Choroid plexus epithelial cell (primary cell): ENCODE results near the gene SNX6.

Experiments used
- DNase-seq: peaks from one replicate; pipeline ENCODE4 v3.0.0-alpha.2; 2010; ENCODE audit warnings: low read depth
- H3K4me3 ChIP-seq: 2 replicates; pipeline ENCODE4 v1.5.1; 2011; ENCODE audit warnings: low read depth, mild to moderate bottlenecking, control low read depth, low read length, moderate library complexity
- TF ChIP-seq, protein P1 (sequence below): conservative IDR thresholded peaks from 2 replicates; pipeline ENCODE4 v1.5.1; 2011; ENCODE audit warnings: low read depth, mild to moderate bottlenecking, control low read depth, inconsistent platforms, low read length, moderate library complexity

Gene SNX6

DNA sequence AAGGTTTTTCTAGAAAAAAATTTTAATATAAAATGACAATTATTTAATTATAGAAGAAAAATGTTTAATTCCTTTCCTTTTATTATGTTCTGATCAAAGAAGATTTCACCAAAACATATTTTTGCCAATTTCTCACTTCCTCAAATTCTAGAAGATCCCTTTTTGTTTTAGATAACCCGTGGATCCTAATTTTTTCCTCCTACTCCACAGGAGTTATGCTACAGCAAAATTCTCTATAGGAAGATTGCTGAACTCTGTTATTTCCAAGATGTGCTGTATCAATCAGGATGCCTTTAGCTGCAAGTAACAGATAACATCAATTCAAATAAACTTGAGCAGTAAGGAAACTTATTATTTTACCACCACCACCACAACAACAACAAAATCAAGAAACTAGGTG is 3.8 kb upstream of the SNX6 start:
- TF ChIP-seq, protein P1, sequence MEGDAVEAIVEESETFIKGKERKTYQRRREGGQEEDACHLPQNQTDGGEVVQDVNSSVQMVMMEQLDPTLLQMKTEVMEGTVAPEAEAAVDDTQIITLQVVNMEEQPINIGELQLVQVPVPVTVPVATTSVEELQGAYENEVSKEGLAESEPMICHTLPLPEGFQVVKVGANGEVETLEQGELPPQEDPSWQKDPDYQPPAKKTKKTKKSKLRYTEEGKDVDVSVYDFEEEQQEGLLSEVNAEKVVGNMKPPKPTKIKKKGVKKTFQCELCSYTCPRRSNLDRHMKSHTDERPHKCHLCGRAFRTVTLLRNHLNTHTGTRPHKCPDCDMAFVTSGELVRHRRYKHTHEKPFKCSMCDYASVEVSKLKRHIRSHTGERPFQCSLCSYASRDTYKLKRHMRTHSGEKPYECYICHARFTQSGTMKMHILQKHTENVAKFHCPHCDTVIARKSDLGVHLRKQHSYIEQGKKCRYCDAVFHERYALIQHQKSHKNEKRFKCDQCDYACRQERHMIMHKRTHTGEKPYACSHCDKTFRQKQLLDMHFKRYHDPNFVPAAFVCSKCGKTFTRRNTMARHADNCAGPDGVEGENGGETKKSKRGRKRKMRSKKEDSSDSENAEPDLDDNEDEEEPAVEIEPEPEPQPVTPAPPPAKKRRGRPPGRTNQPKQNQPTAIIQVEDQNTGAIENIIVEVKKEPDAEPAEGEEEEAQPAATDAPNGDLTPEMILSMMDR = no peak

DNA sequence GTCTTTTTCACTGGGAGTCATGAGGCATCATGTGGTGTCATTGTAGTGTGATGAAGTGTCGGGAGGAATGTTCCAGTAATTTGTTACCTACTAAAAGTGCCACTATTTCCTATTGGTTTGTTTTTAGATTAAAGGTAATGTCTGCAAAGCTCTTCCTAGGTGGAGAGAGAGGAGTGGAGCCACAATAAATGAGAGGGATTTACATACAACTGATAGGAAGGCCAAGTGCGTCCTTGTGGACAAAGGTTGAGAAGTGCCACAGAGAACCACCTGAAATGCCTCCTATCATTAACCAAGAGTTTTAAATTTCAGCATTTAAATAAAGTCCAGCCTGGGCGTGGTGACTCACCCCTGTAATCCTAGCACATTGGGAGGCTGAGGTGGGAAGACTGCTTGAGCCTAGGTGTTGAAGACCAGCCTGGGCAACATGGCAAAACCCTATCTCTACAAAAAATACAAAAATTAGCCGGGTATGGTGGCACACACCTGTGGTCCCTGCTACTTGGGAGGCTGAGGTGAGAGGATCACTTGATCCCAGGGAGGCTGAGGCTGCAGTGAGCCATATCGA is 2.5 kb upstream of the SNX6 start:
- TF ChIP-seq, protein P1 = no peak
- no peak overlapping the region for H3K4me3 ChIP-seq
- DNase-seq = no peak

More for the DNA sequence above, 3.8 kb upstream of the SNX6 start:
- H3K4me3 ChIP-seq = no peak overlapping the region
- DNase-seq = no peak

DNA sequence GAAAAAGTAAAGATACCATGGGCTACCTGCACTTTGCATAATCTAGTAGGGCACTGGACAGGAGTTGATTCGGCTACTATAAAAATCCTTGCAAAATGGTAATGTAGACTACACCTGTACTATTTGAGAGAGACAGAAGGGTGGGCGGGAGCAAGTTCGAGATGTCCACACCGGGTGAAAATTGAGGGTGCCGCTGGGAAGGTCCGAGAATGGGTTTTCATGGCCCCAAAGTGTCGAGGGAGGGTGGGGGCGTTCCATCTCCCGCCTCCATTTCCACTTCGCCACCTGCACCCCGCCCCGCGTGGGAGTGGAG is 648 bp downstream of the SNX6 start:
- H3K4me3 ChIP-seq = peak overlapping the region; percentile 78

DNA sequence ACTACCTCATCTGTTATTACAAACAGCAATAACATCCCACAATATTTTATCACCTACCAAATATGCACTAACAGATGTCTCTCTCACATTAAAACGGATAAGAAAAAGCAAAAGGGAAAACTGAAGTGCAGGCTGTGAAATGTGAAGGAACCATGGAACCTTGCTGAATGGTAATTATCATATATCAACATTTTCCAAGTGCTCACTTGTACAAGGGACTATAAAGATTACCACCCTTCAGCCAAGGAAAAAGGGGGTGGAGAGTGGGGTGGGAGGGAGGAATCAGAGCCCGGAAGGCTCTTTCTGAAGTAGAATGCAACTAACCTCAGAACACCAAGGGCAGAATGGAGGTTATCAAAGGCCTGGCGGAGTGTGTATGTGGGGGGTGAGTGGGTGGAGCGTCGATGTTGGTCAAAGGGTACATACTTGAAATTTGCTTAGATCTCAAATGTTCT is 1.2 kb downstream of the SNX6 start:
- TF ChIP-seq, protein P1 = no peak
- peak; percentile 23 for DNase-seq
- peak overlapping the region; percentile 78 for H3K4me3 ChIP-seq

More for the DNA sequence above, 648 bp downstream of the SNX6 start:
- no peak for DNase-seq
- TF ChIP-seq, protein P1 = no peak

DNA sequence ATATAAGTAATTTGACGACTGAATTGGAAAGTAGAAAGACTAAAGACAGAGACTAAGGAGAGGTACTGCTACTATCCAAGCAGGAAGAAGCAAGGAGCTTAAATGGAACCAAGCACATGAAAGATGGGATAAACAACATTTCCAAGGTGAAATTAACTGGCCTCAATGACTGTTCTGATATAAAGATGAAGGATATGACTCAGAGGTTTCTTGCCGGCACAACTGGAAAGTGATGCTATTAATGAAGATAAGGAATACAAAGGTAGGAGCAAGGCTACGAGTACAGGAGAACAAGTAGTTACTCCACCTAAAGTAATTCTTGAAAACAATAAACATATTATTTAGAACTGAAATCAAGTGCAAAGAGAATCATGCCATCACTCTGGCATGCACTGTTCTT is 6.4 kb downstream of the SNX6 start:
- peak; percentile 25 for DNase-seq
- TF ChIP-seq, protein P1 = no peak
- no peak overlapping the region for H3K4me3 ChIP-seq

DNA sequence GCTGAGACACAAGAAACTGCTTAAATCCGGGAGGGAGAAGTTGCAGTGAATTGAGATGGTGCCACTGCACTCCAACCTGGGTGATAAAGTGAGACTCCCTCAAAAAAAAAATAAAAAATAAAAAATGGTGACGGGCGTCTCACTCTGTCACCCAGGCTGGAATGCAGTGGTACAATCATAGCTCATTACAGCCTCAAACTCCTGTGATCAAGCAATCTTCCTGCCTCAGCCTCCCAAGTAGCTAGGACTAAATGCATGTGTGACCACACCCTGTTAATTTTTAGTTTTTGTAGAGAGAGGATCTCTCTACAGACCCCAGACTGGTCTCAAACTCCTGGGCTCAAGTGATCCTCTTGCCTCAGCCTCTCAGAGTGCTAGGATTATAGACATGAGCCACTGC is 9.1 kb downstream of the SNX6 start:
- TF ChIP-seq, protein P1 = no peak
- no peak overlapping the region for H3K4me3 ChIP-seq
- no peak for DNase-seq

DNA sequence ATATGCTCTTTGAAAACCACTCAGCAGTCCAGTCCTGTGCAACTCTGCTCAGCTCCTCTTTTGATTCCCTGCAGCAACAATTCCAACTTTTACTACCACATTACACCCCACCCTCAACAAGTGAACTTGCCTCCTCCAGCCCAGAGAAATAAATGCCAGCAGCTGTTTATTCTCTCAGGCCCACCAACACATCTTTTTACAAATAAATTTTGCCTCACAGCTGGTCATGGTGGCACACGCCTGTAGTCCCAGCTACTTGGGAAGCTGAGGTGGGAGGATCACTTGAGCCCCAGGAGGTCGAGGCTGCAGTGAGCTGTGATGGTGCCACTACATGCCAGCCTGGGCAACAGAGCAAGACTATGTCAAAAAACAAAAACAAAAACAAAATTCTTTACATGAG is 9.8 kb downstream of the SNX6 start:
- TF ChIP-seq, protein P1 = no peak
- no peak overlapping the region for H3K4me3 ChIP-seq
- DNase-seq = no peak
